B cell (primary cell): ENCODE data around the gene NAP1L1. TPM values are rescaled to one million over a fixed set of nuclear protein-coding genes. Genes with fewer than 3 reads are reported as not detected.

ENCODE experiments used
- ATAC-seq: fragments of 200-7000 bp; cut with Tn5 transposase; one replicate; pipeline ENCODE4 v1.10.0; 2021; ENCODE audit warnings: low read depth, mild to moderate bottlenecking, moderate number of reproducible peaks, moderate library complexity
- CTCF ChIA-PET: fragments of 350-600 bp; sonication (Branson Sonifier 250); formaldehyde crosslinking; loops from one replicate; lab custom pipeline; 2021; ENCODE audit warnings: antibody characterized with exemption, inconsistent platforms; lab: Charles Lee
- POLR2A ChIA-PET: fragments of 350-600 bp; sonication (Branson Sonifier 250); formaldehyde crosslinking; loops from one replicate; lab custom pipeline; 2021; ENCODE audit warnings: antibody characterized with exemption; lab: Charles Lee
- DNase-seq: peaks from one replicate; pipeline ENCODE4 v3.0.0; 2013
- H2AFZ ChIP-seq: 2 replicates; pipeline ENCODE4 v1.6.1; 2012; ENCODE audit warnings: mild to moderate bottlenecking, low read depth, low read length; ENCODE audit not compliant: insufficient read depth, poor library complexity, severe bottlenecking
- H3K27ac ChIP-seq, 2 donors: 1 replicate in 1 of 2; 2 replicates in 1 of 2; pipeline ENCODE4 v1.5.1; 2012 to 2013; ENCODE audit warnings: low read length in 2 of 2, mild to moderate bottlenecking in 2 of 2, moderate library complexity in 1 of 2
- H3K27me3 ChIP-seq, 4 experiments: fragments of 200-600 bp in 1 of 4; sonication (generic) in 1 of 4; replicated peaks in 1 of 4; 1 replicate in 2 of 4; 2 replicates in 2 of 4; pipeline versions ENCODE4 v1.6.1 to v1.7.0; 2013 to 2016; ENCODE audit warnings: low read length in 3 of 4, mild to moderate bottlenecking in 2 of 4, mixed read lengths in 1 of 4, moderate library complexity in 1 of 4; ENCODE audit not compliant: insufficient read depth in 4 of 4, control insufficient read depth in 3 of 4; ENCODE audit errors: control extremely low read depth in 1 of 4
- H3K36me3 ChIP-seq, 2 experiments: replicated peaks in 1 of 2; 1 replicate in 1 of 2; 2 replicates in 1 of 2; pipeline versions ENCODE4 v1.6.1 to v1.7.1; 2013; ENCODE audit warnings: low read length in 1 of 2; ENCODE audit not compliant: insufficient read depth in 2 of 2, control insufficient read depth in 1 of 2; ENCODE audit errors: control extremely low read depth in 1 of 2, extremely low read depth in 1 of 2
- H3K4me1 ChIP-seq, 2 donors: fragments of 200-600 bp in 1 of 2; sonication (generic) in 1 of 2; 1 replicate in 1 of 2; 2 replicates in 1 of 2; pipeline versions ENCODE4 v1.5.1 to v1.6.1; 2013 to 2017; ENCODE audit warnings: low read length in 2 of 2; ENCODE audit not compliant: control insufficient read depth in 2 of 2, insufficient read depth in 2 of 2
- H3K4me2 ChIP-seq: replicated peaks from 2 replicates; pipeline ENCODE3; 2012; ENCODE audit warnings: mild to moderate bottlenecking, low read depth, low read length; ENCODE audit not compliant: poor library complexity, severe bottlenecking
- H3K4me3 ChIP-seq, 5 experiments: fragments of 200-600 bp in 1 of 5; sonication (generic) in 1 of 5; 1 replicate in 3 of 5; 2 replicates in 2 of 5; pipeline versions ENCODE4 v1.5.1 to v1.7.0; 2011 to 2016; ENCODE audit warnings: low read length in 4 of 5, mild to moderate bottlenecking in 4 of 5, low read depth in 2 of 5, control low read depth in 1 of 5, moderate library complexity in 1 of 5; ENCODE audit not compliant: insufficient read depth in 1 of 5; ENCODE audit errors: control extremely low read depth in 1 of 5, extremely low read depth in 1 of 5
- H3K79me2 ChIP-seq: fragments of 200-600 bp; sonication (generic); one replicate; pipeline ENCODE4 v1.6.0; 2016; ENCODE audit warnings: low read length; ENCODE audit not compliant: control insufficient read depth, insufficient read depth
- H3K9ac ChIP-seq: fragments of 200-600 bp; sonication (generic); 2 replicates; pipeline ENCODE4 v1.6.1; 2017; ENCODE audit warnings: mild to moderate bottlenecking, low read length, moderate library complexity
- H3K9me3 ChIP-seq, 3 donors: one replicate each; pipeline versions ENCODE4 v1.6.1 to v1.7.1; 2013; ENCODE audit warnings: low read length in 2 of 3; ENCODE audit not compliant: control insufficient read depth in 2 of 3, insufficient read depth in 1 of 3; ENCODE audit errors: control extremely low read depth in 1 of 3
- H4K20me1 ChIP-seq: 2 replicates; pipeline ENCODE4 v1.6.0; 2012; ENCODE audit warnings: mild to moderate bottlenecking, low read length; ENCODE audit not compliant: insufficient read depth, control insufficient read depth, poor library complexity, severe bottlenecking
- H3K27ac Mint-ChIP-seq: one replicate; pipeline ENCODE4 v1.8.0; 2021; ENCODE audit warnings: mixed read lengths
- H3K27me3 Mint-ChIP-seq: one replicate; pipeline ENCODE4 v1.8.0; 2021; ENCODE audit warnings: mixed read lengths
- H3K4me1 Mint-ChIP-seq: one replicate; pipeline ENCODE4 v1.8.0; 2021; ENCODE audit warnings: mixed read lengths
- H3K4me3 Mint-ChIP-seq: one replicate; pipeline ENCODE4 v1.8.0; 2021; ENCODE audit warnings: mixed read lengths
- H3K9me3 Mint-ChIP-seq: one replicate; pipeline ENCODE4 v1.8.0; 2022; ENCODE audit warnings: mixed read lengths; ENCODE audit not compliant: insufficient read depth
- CTCF ChIP-seq: fragments of 200-600 bp; IDR thresholded peaks from one replicate; pipeline ENCODE4 v1.8.0; 2022; ENCODE audit warnings: antibody characterized with exemption, mild to moderate bottlenecking
- EZH2 ChIP-seq: IDR thresholded peaks from 2 replicates; pipeline ENCODE4 v1.6.1; 2012; ENCODE audit warnings: borderline replicate concordance, low read depth, mild to moderate bottlenecking, moderate library complexity, low read length; ENCODE audit not compliant: insufficient read depth, poor library complexity, severe bottlenecking
- WGBS: methylation state at CpG from one replicate; pipeline ENCODE4 v1.1.5; 2013; ENCODE audit warnings: missing lambda C conversion rate; ENCODE audit not compliant: insufficient coverage; 5-methylcytosine and 5-hydroxymethylcytosine counted together
- intact Hi-C: fragments of 100-400 bp; cut with micrococcal nuclease; formaldehyde crosslinking; loops from one replicate; pipeline ENCODE4 v1.10.0; 2022
- polyA plus RNA-seq: library from polyadenylated mRNA; depleted of rRNA; stranded (reverse); fragments of >200 nt; gene quantifications from 2 replicates; pipeline ENCODE4 v1.2.3, GENCODE V29; 2012
- total RNA-seq, 2 donors: library from RNA; stranded (reverse); fragments of 120-200 nt in 1 of 2; gene quantifications; 1 replicate in 1 of 2; 2 replicates in 1 of 2; pipeline versions ENCODE4 v1.2.3 to v1.2.4, GENCODE V29; 2013 to 2022

The NAP1L1 gene
- total and polyA plus RNA-seq, 2 donors (not counting 1 experiment from before 2014, with no cell fraction given), result 165 to 766 TPM

- TF ChIP-seq CTCF (no peak), EZH2 (no peak)
- Mint-ChIP-seq H3K4me1 (peaks cover 2% of the 10 kb centered on the region), H3K4me3 (no peak overlapping the region), H3K9me3 (no peaks in the 10 kb centered on the region), H3K27ac (no peak overlapping the region), H3K27me3 (no peaks in the 10 kb centered on the region)
- Histone ChIP-seq H3K4me2 (no peak overlapping the region), H4K20me1 (no peaks in the 10 kb centered on the region), H2AFZ (no peak overlapping the region), H3K4me3 (no peak overlapping the region), H3K9ac (no peak overlapping the region), H3K79me2 (no peaks in the 10 kb centered on the region), H3K27me3 (no peaks in the 10 kb centered on the region), H3K36me3 (peaks cover 0 to 1% of the 10 kb centered on the region in 2 experiments), H3K27ac (no peak overlapping the region), H3K9me3 (no peaks in the 10 kb centered on the region), H3K4me1 (no peaks in the 10 kb centered on the region)
- WGBS, result no CpG with 5 or more reads among the region's 2 CpGs
- DNase-seq, result no peak
- ATAC-seq, result no peak
- CTCF ChIA-PET, result interaction anchor here (12.7 kb wide), 1 partner anchor 515 kb away, joined by 210 read pairs; no protein-coding TSS in a partner anchor
- intact Hi-C loops, result no loop called here
- POLR2A ChIA-PET, result no interaction called here
Measured at GRCh38 chr12:76042147-76042546, 42.3 kb downstream of the NAP1L1 start.

- no peak overlapping the region for H3K4me3 ChIP-seq
- H3K27me3 ChIP-seq, result no peaks in the 10 kb centered on the region
- no peak overlapping the region for H3K4me3 Mint-ChIP-seq
- H3K4me1 Mint-ChIP-seq, result peaks cover 4% of the 10 kb centered on the region
- H3K36me3 ChIP-seq, result no peaks in the 10 kb centered on the region
- H3K9me3 ChIP-seq, result no peaks in the 10 kb centered on the region
- WGBS, result 89% methylated on average over 1 of the region's 2 CpGs
- no peaks in the 10 kb centered on the region for H4K20me1 ChIP-seq
- no peaks in the 10 kb centered on the region for H3K9me3 Mint-ChIP-seq
- DNase-seq, result no peak
- no peaks in the 10 kb centered on the region for H3K27me3 Mint-ChIP-seq
- H3K27ac ChIP-seq, result no peak overlapping the region
- no peaks in the 10 kb centered on the region for H3K4me1 ChIP-seq
- H3K4me2 ChIP-seq, result no peak overlapping the region
- H3K79me2 ChIP-seq, result no peaks in the 10 kb centered on the region
- intact Hi-C loops, result no loop called here
- ChIA-PET POLR2A (no interaction called here), CTCF (interaction anchor here (0.6 to 12.7 kb wide), 3 partner anchors 9 to 532 kb away, joined by 3 to 210 read pairs (median 3); no protein-coding TSS in a partner anchor)
- TF ChIP-seq CTCF, result no peak
- no peak for TF ChIP-seq EZH2
- H3K9ac ChIP-seq, result no peak overlapping the region
- no peak for ATAC-seq
- no peak overlapping the region for H3K27ac Mint-ChIP-seq
- H2AFZ ChIP-seq, result no peak overlapping the region
Measured at GRCh38 chr12:76041406-76041805, 43.1 kb downstream of the NAP1L1 start.
